Hepatocyte (in vitro differentiated cells): Measurements from ENCODE around the gene DYDC1.

ENCODE experiments used
- EZH2 ChIP-seq: fragments of 200-600 bp; sonication (generic); IDR thresholded peaks from 2 replicates; pipeline ENCODE4 v1.6.1; 2016; ENCODE audit warnings: antibody characterized with exemption, mild to moderate bottlenecking, borderline replicate concordance
- EZH2phosphoT487 ChIP-seq: fragments of 200-600 bp; sonication (generic); IDR thresholded peaks from one replicate; pipeline ENCODE4 v1.6.1; 2018; ENCODE audit warnings: antibody characterized with exemption, mild to moderate bottlenecking, low read depth, moderate library complexity; ENCODE audit not compliant: unreplicated experiment, severe bottlenecking
- TF ChIP-seq, protein P1 (sequence below): fragments of 200-600 bp; sonication (generic); IDR thresholded peaks from 2 replicates; pipeline ENCODE4 v1.5.1; 2016; ENCODE audit warnings: antibody characterized with exemption, mild to moderate bottlenecking; ENCODE audit not compliant: poor library complexity

DNA sequence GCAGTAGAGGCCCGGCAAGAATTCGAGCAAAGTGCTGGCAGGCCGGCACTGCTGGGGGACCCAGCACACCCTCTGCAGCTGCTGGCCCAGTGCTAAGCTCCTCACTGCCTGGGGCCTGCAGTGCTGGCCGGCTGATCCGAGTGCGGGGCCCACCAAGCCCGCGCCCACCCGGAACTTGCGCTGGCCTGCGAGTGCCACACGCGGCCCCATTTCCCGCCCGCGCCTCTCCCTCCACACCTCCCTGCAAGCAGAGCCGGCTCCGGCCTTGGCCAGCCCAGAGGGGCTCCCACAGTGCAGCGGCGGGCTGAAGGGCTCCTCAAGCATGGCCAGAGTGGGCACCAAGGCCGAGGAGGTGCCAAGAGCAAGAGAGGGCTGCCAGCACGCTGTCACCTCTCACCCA is 3.1 kb upstream of the DYDC1 start:
- TF ChIP-seq, protein P1, sequence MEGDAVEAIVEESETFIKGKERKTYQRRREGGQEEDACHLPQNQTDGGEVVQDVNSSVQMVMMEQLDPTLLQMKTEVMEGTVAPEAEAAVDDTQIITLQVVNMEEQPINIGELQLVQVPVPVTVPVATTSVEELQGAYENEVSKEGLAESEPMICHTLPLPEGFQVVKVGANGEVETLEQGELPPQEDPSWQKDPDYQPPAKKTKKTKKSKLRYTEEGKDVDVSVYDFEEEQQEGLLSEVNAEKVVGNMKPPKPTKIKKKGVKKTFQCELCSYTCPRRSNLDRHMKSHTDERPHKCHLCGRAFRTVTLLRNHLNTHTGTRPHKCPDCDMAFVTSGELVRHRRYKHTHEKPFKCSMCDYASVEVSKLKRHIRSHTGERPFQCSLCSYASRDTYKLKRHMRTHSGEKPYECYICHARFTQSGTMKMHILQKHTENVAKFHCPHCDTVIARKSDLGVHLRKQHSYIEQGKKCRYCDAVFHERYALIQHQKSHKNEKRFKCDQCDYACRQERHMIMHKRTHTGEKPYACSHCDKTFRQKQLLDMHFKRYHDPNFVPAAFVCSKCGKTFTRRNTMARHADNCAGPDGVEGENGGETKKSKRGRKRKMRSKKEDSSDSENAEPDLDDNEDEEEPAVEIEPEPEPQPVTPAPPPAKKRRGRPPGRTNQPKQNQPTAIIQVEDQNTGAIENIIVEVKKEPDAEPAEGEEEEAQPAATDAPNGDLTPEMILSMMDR, result no peak
- TF ChIP-seq EZH2phosphoT487 (no peak), EZH2 (no peak)
